ENCODE results near the gene EVI5L. TPM values are rescaled to one million over a fixed set of nuclear protein-coding genes. Genes with fewer than 3 reads are reported as not detected.

Gene EVI5L
- total and polyA plus RNA-seq, 4 donors, result 1.4 to 5.0 (median 4.4) TPM

DNA sequence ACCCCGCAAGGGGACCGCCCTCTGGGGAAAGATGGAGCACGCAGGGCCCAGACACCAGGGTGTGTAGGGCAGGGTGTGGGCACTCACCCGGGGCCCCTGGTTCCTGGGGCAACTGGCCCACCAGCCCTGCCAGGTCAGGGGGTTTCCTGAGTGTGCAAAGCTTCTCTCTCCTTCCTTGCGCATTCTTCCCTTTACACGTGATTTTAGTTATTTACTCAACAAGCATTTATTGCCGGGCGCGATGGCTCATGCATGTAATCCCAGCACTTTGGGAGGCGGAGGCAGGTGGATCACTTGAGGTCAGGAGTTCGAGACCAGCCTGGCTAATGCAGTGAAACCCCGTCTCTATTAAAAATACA, 23.7 kb downstream of the EVI5L start:
- Histone ChIP-seq H3K36me3 (ENCODE audit: control insufficient read depth in 4 of 4, insufficient read depth in 3 of 4, low read depth in 1 of 4, low read length in 3 of 4) (no peaks in the 10 kb centered on the region), H3K9ac (ENCODE audit: low read depth in 1 of 2, low read length in 2 of 2) (no peak overlapping the region), H3K4me3 (ENCODE audit: low read depth in 1 of 3, low read length in 3 of 3) (no peak overlapping the region), H3K27ac (ENCODE audit: low read depth in 1 of 2, low read length in 2 of 2) (peak overlapping the region in 1 of 2 donors; percentile 44), H3K4me1 (ENCODE audit: control insufficient read depth in 4 of 4, insufficient read depth in 4 of 4, low read length in 3 of 4) (peaks cover 5 to 12% (median 6%) of the 10 kb centered on the region in 4 donors), H3K27me3 (ENCODE audit: control insufficient read depth in 4 of 4, insufficient read depth in 4 of 4, low read length in 3 of 4) (no peaks in the 10 kb centered on the region), H3K9me3 (ENCODE audit: control insufficient read depth in 4 of 4, low read length in 3 of 4) (no peaks in the 10 kb centered on the region)
- WGBS, result 57% methylated on average over 12 of the region's 12 CpGs
- no peak for DNase-seq (ENCODE audit: low spot score)
- TF ChIP-seq GABPA (IDR thresholded peaks at IDR 0.05 in 1 of 2, conservative IDR thresholded peaks at IDR 0.05 in 1 of 2), result no peak
- TF ChIP-seq, protein P1, sequence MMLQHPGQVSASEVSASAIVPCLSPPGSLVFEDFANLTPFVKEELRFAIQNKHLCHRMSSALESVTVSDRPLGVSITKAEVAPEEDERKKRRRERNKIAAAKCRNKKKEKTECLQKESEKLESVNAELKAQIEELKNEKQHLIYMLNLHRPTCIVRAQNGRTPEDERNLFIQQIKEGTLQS (IDR thresholded peaks at IDR 0.05), result no peak
- TF ChIP-seq, protein P2, sequence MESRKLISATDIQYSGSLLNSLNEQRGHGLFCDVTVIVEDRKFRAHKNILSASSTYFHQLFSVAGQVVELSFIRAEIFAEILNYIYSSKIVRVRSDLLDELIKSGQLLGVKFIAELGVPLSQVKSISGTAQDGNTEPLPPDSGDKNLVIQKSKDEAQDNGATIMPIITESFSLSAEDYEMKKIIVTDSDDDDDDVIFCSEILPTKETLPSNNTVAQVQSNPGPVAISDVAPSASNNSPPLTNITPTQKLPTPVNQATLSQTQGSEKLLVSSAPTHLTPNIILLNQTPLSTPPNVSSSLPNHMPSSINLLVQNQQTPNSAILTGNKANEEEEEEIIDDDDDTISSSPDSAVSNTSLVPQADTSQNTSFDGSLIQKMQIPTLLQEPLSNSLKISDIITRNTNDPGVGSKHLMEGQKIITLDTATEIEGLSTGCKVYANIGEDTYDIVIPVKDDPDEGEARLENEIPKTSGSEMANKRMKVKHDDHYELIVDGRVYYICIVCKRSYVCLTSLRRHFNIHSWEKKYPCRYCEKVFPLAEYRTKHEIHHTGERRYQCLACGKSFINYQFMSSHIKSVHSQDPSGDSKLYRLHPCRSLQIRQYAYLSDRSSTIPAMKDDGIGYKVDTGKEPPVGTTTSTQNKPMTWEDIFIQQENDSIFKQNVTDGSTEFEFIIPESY (IDR thresholded peaks at IDR 0.05), result no peak
- no peak for TF ChIP-seq HNF4G (IDR thresholded peaks at IDR 0.05)
- TF ChIP-seq, protein P3, sequence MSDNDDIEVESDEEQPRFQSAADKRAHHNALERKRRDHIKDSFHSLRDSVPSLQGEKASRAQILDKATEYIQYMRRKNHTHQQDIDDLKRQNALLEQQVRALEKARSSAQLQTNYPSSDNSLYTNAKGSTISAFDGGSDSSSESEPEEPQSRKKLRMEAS (IDR thresholded peaks at IDR 0.05), result no peak
- TF ChIP-seq, protein P4, sequence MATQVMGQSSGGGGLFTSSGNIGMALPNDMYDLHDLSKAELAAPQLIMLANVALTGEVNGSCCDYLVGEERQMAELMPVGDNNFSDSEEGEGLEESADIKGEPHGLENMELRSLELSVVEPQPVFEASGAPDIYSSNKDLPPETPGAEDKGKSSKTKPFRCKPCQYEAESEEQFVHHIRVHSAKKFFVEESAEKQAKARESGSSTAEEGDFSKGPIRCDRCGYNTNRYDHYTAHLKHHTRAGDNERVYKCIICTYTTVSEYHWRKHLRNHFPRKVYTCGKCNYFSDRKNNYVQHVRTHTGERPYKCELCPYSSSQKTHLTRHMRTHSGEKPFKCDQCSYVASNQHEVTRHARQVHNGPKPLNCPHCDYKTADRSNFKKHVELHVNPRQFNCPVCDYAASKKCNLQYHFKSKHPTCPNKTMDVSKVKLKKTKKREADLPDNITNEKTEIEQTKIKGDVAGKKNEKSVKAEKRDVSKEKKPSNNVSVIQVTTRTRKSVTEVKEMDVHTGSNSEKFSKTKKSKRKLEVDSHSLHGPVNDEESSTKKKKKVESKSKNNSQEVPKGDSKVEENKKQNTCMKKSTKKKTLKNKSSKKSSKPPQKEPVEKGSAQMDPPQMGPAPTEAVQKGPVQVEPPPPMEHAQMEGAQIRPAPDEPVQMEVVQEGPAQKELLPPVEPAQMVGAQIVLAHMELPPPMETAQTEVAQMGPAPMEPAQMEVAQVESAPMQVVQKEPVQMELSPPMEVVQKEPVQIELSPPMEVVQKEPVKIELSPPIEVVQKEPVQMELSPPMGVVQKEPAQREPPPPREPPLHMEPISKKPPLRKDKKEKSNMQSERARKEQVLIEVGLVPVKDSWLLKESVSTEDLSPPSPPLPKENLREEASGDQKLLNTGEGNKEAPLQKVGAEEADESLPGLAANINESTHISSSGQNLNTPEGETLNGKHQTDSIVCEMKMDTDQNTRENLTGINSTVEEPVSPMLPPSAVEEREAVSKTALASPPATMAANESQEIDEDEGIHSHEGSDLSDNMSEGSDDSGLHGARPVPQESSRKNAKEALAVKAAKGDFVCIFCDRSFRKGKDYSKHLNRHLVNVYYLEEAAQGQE (IDR thresholded peaks at IDR 0.05), result no peak
- TF ChIP-seq HNF4A (conservative IDR thresholded peaks at IDR 0.05), result no peak
- TF ChIP-seq SP1 (IDR thresholded peaks at IDR 0.05), result no peak
- TF ChIP-seq, protein P5, sequence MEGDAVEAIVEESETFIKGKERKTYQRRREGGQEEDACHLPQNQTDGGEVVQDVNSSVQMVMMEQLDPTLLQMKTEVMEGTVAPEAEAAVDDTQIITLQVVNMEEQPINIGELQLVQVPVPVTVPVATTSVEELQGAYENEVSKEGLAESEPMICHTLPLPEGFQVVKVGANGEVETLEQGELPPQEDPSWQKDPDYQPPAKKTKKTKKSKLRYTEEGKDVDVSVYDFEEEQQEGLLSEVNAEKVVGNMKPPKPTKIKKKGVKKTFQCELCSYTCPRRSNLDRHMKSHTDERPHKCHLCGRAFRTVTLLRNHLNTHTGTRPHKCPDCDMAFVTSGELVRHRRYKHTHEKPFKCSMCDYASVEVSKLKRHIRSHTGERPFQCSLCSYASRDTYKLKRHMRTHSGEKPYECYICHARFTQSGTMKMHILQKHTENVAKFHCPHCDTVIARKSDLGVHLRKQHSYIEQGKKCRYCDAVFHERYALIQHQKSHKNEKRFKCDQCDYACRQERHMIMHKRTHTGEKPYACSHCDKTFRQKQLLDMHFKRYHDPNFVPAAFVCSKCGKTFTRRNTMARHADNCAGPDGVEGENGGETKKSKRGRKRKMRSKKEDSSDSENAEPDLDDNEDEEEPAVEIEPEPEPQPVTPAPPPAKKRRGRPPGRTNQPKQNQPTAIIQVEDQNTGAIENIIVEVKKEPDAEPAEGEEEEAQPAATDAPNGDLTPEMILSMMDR (IDR thresholded peaks at IDR 0.05; ENCODE audit: low read depth, low read length, missing input control), result no peak
- no peak for TF ChIP-seq FOXA1 (IDR thresholded peaks at IDR 0.05)
- no peak for TF ChIP-seq EGR1 (IDR thresholded peaks at IDR 0.05; ENCODE audit: low read depth in 2 of 2)
- no peak for TF ChIP-seq YY1 (IDR thresholded peaks at IDR 0.05)
- no peak for TF ChIP-seq NR2F2 (IDR thresholded peaks at IDR 0.05)
- TF ChIP-seq TAF1 (conservative IDR thresholded peaks at IDR 0.05), result no peak
- no peak for TF ChIP-seq RXRA (IDR thresholded peaks at IDR 0.05)
